Neural progenitor cell (in vitro differentiated cells): ENCODE data around the gene CAMK1D.

Experiments
- CTCF ChIP-seq: fragments of 200-600 bp; sonication (generic); IDR thresholded peaks from 2 replicates; pipeline ENCODE4 v1.5.1; 2017; ENCODE audit warnings: antibody characterized with exemption, mild to moderate bottlenecking
- EZH2 ChIP-seq: fragments of 200-600 bp; sonication (generic); IDR thresholded peaks from 2 replicates; pipeline ENCODE4 v1.6.1; 2017; ENCODE audit warnings: antibody characterized with exemption, mild to moderate bottlenecking, moderate library complexity

GRCh38 chr10:12594448-12594944 lies 245.1 kb downstream of the CAMK1D start:
- TF ChIP-seq CTCF (no peak), EZH2 (no peak)
